Thymus (tissue), 11 donors: Measurements from ENCODE around the gene MPV17L. TPM values are rescaled to one million over a fixed set of nuclear protein-coding genes. Genes with fewer than 3 reads are reported as not detected.
"Not testable (repeated sequence)": the region's sequence is repeated elsewhere in the genome, so short reads cannot be mapped to it uniquely, and the experiment has no call there.

ENCODE experiments used
- DNase-seq, 9 donors: peaks; one replicate each; pipeline ENCODE4 v3.0.0-alpha.2; 2013; ENCODE audit warnings: low spot score in 9 of 9, low read depth in 6 of 9, missing footprints in 1 of 9
- H3K27ac ChIP-seq, 2 donors: one replicate each; pipeline ENCODE4 v1.5.1; 2013; ENCODE audit warnings: control low read depth in 1 of 2, low read depth in 1 of 2, low read length in 1 of 2, mild to moderate bottlenecking in 1 of 2, moderate library complexity in 1 of 2
- H3K27me3 ChIP-seq, 2 donors: one replicate each; pipeline ENCODE4 v1.5.1; 2013; ENCODE audit warnings: low read length in 1 of 2; ENCODE audit not compliant: control insufficient read depth in 2 of 2, insufficient read depth in 1 of 2
- H3K36me3 ChIP-seq, 2 donors: one replicate each; pipeline ENCODE4 v1.5.1; 2013; ENCODE audit warnings: low read length in 1 of 2, mild to moderate bottlenecking in 1 of 2, moderate library complexity in 1 of 2; ENCODE audit not compliant: control insufficient read depth in 2 of 2, insufficient read depth in 2 of 2
- H3K4me1 ChIP-seq, 2 donors: one replicate each; pipeline ENCODE4 v1.5.1; 2013; ENCODE audit warnings: low read length in 2 of 2; ENCODE audit not compliant: control insufficient read depth in 2 of 2, insufficient read depth in 2 of 2
- H3K4me3 ChIP-seq, 2 donors: one replicate each; pipeline ENCODE4 v1.5.1; 2013; ENCODE audit warnings: low read length in 2 of 2, control low read depth in 1 of 2, mild to moderate bottlenecking in 1 of 2
- H3K9me3 ChIP-seq, 2 donors: one replicate each; pipeline ENCODE4 v1.5.1; 2013; ENCODE audit warnings: low read length in 1 of 2, mild to moderate bottlenecking in 1 of 2; ENCODE audit not compliant: control insufficient read depth in 2 of 2, insufficient read depth in 1 of 2
- WGBS: extraction: QIAGEN DNeasy Blood & Tissue Kit; methylation state at CpG from one replicate; pipeline ENCODE4 v1.1.7; 2013; 5-methylcytosine and 5-hydroxymethylcytosine counted together
- polyA plus RNA-seq: library from polyadenylated mRNA; stranded (reverse); fragments of 200-250 nt; gene quantifications from one replicate; pipeline ENCODE4 v1.2.3, GENCODE V29; 2013
- total RNA-seq: library from RNA; stranded (reverse); fragments of 120-200 nt; gene quantifications from one replicate; pipeline ENCODE4 v1.2.4, GENCODE V29; 2013
- donor health status: healthy.

MPV17L gene
- total and polyA plus RNA-seq, 2 donors, result 0.38 to 1.7 TPM

GRCh38 chr16:15422222-15422621, 26.7 kb downstream of the MPV17L start:
- Histone ChIP-seq H3K27ac (no peak overlapping the region), H3K27me3 (no peaks in the 10 kb centered on the region), H3K9me3 (no peaks in the 10 kb centered on the region), H3K36me3 (no peaks in the 10 kb centered on the region), H3K4me1 (no peaks in the 10 kb centered on the region), H3K4me3 (no peak overlapping the region)
- no peak for DNase-seq
- WGBS, result 97% methylated on average over 8 of the region's 8 CpGs

GRCh38 chr16:15425861-15426260, 30.3 kb downstream of the MPV17L start:
- no peak overlapping the region for H3K4me3 ChIP-seq
- H3K27me3 ChIP-seq, result no peaks in the 10 kb centered on the region
- H3K36me3 ChIP-seq, result no peaks in the 10 kb centered on the region
- no peak overlapping the region for H3K27ac ChIP-seq
- H3K9me3 ChIP-seq, result no peaks in the 10 kb centered on the region
- 95% methylated on average over 6 of the region's 6 CpGs for whole genome bisulfite sequencing
- DNase-seq, result no peak
- no peaks in the 10 kb centered on the region for H3K4me1 ChIP-seq

- H3K4me1 ChIP-seq, result no peaks in the 10 kb centered on the region
- no peak for DNase-seq
- no peaks in the 10 kb centered on the region for H3K27me3 ChIP-seq
- H3K36me3 ChIP-seq, result no peaks in the 10 kb centered on the region
- no peak overlapping the region for H3K27ac ChIP-seq
- WGBS, result 88% methylated on average over 6 of the region's 6 CpGs
- H3K9me3 ChIP-seq, result no peaks in the 10 kb centered on the region
- no peak overlapping the region for H3K4me3 ChIP-seq
Measured at GRCh38 chr16:15426796-15427195, 31.2 kb downstream of the MPV17L start.

GRCh38 chr16:15427648-15428239, 32.2 kb downstream of the MPV17L start:
- no peaks in the 10 kb centered on the region for H3K4me1 ChIP-seq
- no peak overlapping the region for H3K27ac ChIP-seq
- H3K36me3 ChIP-seq, result no peaks in the 10 kb centered on the region
- DNase-seq, result peak in 2 of 9 donors; percentile 17 to 24
- WGBS, result 51% methylated on average over 8 of the region's 8 CpGs
- no peak overlapping the region for H3K4me3 ChIP-seq
- no peaks in the 10 kb centered on the region for H3K27me3 ChIP-seq
- no peaks in the 10 kb centered on the region for H3K9me3 ChIP-seq

GRCh38 chr16:15430884-15431283, 35.3 kb downstream of the MPV17L start:
- H3K9me3 ChIP-seq, H3K4me3 ChIP-seq, H3K4me1 ChIP-seq, H3K27ac ChIP-seq, H3K36me3 ChIP-seq, DNase-seq: not testable (repeated sequence)
- H3K27me3 ChIP-seq, result peaks cover 24 to 28% of the 10 kb centered on the region in 2 donors
- whole genome bisulfite sequencing, result 92% methylated on average over 11 of the region's 11 CpGs

GRCh38 chr16:15434079-15434424, 38.5 kb downstream of the MPV17L start:
- Histone ChIP-seq H3K27ac (no peak overlapping the region), H3K4me3 (no peak overlapping the region), H3K36me3 (no peaks in the 10 kb centered on the region), H3K27me3 (peaks cover 24 to 39% of the 10 kb centered on the region in 2 donors), H3K4me1 (no peaks in the 10 kb centered on the region), H3K9me3 (no peaks in the 10 kb centered on the region)
- no peak for DNase-seq
- WGBS, result 59% methylated on average over 12 of the region's 12 CpGs

GRCh38 chr16:15434425-15435215, 39.1 kb downstream of the MPV17L start, which contains the start of gene BMERB1:
Gene BMERB1, plus strand, starts transcription at chr16:15434588. Its CDS starts 66 bp downstream, at chr16:15434654.
- Histone ChIP-seq H3K9me3 (no peaks in the 10 kb centered on the region), H3K4me3 (peak within 1 kb of the TSS; percentile 26 to 36), H3K27me3 (peaks cover 24 to 39% of the 10 kb centered on the region in 2 donors), H3K36me3 (no peaks in the 10 kb centered on the region), H3K27ac (no peak within 1 kb of the TSS), H3K4me1 (no peaks in the 10 kb centered on the region)
- 2% methylated on average over 63 of the region's 63 CpGs for WGBS
- no peak for DNase-seq

- H3K9me3 ChIP-seq, result no peaks in the 10 kb centered on the region
- H3K36me3 ChIP-seq, result no peaks in the 10 kb centered on the region
- WGBS, result 20% methylated on average over 22 of the region's 22 CpGs
- H3K4me1 ChIP-seq, result no peaks in the 10 kb centered on the region
- DNase-seq, result no peak
- no peak overlapping the region for H3K27ac ChIP-seq
- H3K4me3 ChIP-seq, result peak overlapping the region; percentile 26 to 36
- peaks cover 24 to 39% of the 10 kb centered on the region in 2 donors for H3K27me3 ChIP-seq
Measured at GRCh38 chr16:15435216-15435864, 39.8 kb downstream of the MPV17L start.

- H3K27ac ChIP-seq, result no peak overlapping the region
- H3K4me1 ChIP-seq, result no peaks in the 10 kb centered on the region
- H3K4me3 ChIP-seq, result no peak overlapping the region
- no peaks in the 10 kb centered on the region for H3K9me3 ChIP-seq
- WGBS, result 92% methylated on average over 4 of the region's 4 CpGs
- peaks cover 16 to 29% of the 10 kb centered on the region in 2 donors for H3K27me3 ChIP-seq
- H3K36me3 ChIP-seq, result no peaks in the 10 kb centered on the region
- no peak for DNase-seq
Measured at GRCh38 chr16:15439102-15439501, 43.5 kb downstream of the MPV17L start.
